ENCODE measurements around the gene SLC46A2.

DNA sequence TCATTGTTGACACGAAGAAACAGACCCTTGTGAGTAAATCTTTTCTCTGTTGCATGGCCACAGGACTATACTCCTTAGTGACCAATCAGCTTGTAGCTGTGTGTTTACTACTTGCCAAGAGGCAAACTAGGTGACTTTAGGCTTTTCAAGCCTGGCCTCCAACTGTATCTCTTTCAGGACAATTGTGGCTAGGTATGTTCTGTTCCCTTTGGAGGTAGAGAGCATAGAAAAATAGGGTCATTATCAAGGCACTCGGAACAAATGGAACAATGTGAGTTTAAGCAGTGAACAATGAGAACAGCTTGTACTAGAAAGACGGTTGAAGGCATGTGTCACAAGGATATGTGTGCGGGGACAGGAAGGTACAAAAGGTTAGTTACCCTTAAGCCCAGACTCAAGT lies 48.1 kb downstream of the SLC46A2 start:
- TF ChIP-seq CTCF (conservative IDR thresholded peaks at IDR 0.05; ENCODE audit: low read length) = no peak
- TF ChIP-seq EZH2phosphoT487 (IDR thresholded peaks at IDR 0.05; ENCODE audit: borderline replicate concordance, low read depth, low read length) = no peak

Data from OCI-LY7 (cell line).